Muscle layer of duodenum (tissue), 2 donors: ENCODE results near the gene AGO1.
A peak's percentile ranks its signal among the peaks of the same experiment; 100 is the strongest.
"Not testable (repeated sequence)": the region's sequence is repeated elsewhere in the genome, so short reads cannot be mapped to it uniquely, and the experiment has no call there.

Experiments
- H3K27ac ChIP-seq: one replicate; pipeline ENCODE4 v1.7.0; 2013; ENCODE audit warnings: mild to moderate bottlenecking, low read length
- H3K27me3 ChIP-seq: one replicate; pipeline ENCODE4 v1.7.0; 2013; ENCODE audit warnings: low read depth, mild to moderate bottlenecking, control low read depth, low read length
- H3K36me3 ChIP-seq, 2 donors: one replicate each; pipeline ENCODE4 v1.7.0; 2013; ENCODE audit warnings: low read length in 2 of 2, control low read depth in 1 of 2, mild to moderate bottlenecking in 1 of 2; ENCODE audit not compliant: insufficient read depth in 2 of 2, control insufficient read depth in 1 of 2
- H3K4me1 ChIP-seq, 2 donors: one replicate each; pipeline ENCODE4 v1.7.0; 2013; ENCODE audit warnings: low read length in 2 of 2, mild to moderate bottlenecking in 2 of 2, control low read depth in 1 of 2, moderate library complexity in 1 of 2; ENCODE audit not compliant: insufficient read depth in 2 of 2, control insufficient read depth in 1 of 2
- H3K4me3 ChIP-seq, 2 donors: one replicate each; pipeline ENCODE4 v1.7.0; 2013; ENCODE audit warnings: low read length in 2 of 2, low read depth in 1 of 2, mild to moderate bottlenecking in 1 of 2
- H3K9me3 ChIP-seq, 2 donors: one replicate each; pipeline ENCODE4 v1.7.0; 2013; ENCODE audit warnings: low read length in 2 of 2, control low read depth in 1 of 2, mild to moderate bottlenecking in 1 of 2; ENCODE audit not compliant: control insufficient read depth in 1 of 2
- donor health status: healthy.

The AGO1 gene

DNA sequence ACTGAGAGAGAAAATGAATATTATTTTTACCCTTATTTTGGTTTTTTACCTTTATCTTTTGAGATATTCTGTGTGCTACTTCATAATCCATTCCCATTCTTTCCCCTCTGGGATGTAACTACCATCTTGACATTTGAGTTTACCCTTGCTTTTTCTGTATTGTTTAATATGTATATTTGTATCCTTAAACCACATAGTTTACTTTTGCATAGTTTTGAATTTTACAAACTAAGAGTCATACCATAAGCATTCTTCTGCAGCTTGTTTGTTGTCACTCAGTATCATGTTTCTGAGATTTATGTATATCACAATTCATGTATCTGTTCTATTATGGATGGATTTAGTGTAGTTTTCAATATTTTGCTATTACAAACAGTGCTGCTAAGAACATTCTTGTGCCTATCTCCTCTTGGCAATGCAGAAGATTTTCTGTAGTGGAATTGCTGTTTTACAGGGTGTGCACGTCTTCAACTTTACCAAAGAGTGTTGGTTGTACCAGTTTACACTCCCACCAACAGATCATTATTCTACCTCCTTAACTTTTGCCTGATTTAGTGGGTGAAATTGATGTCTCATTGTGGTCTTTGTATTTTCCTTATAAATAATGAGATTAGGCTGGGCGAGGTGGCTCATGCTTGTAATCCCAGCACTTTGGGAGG, 12.2 kb upstream of the AGO1 start:
- no peaks in the 10 kb centered on the region for H3K27me3 ChIP-seq
- H3K36me3 ChIP-seq, result no peaks in the 10 kb centered on the region
- H3K9me3 ChIP-seq, result no peaks in the 10 kb centered on the region
- no peaks in the 10 kb centered on the region for H3K4me1 ChIP-seq
- no peak overlapping the region for H3K27ac ChIP-seq
- no peak overlapping the region for H3K4me3 ChIP-seq

DNA sequence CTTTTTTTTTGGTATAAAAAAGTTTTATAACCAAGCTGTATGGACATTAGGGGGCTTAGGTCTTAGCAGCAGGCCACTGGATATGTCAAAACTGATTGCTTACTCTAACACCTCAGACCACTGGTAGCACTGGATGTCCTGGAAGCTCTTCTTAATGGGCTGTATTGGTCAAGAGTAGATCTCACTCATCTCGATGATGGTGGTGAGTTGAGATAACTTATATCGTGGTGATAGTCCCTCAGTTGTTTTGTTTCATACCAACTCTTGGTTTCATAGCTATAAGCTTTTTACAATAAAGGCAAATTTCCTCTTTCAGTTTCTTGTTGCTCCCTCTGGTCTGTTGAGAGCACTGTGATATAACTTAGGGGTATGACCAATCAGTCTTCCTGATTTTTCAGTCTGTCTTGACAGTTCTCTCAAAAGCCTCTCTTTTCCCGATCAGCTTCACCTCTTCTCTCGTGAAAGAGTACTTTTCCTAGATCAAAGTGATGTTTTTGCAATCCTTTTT, 9.7 kb upstream of the AGO1 start:
- no peaks in the 10 kb centered on the region for H3K36me3 ChIP-seq
- H3K4me3 ChIP-seq, result no peak overlapping the region
- no peaks in the 10 kb centered on the region for H3K27me3 ChIP-seq
- no peaks in the 10 kb centered on the region for H3K4me1 ChIP-seq
- no peaks in the 10 kb centered on the region for H3K9me3 ChIP-seq
- no peak overlapping the region for H3K27ac ChIP-seq

DNA sequence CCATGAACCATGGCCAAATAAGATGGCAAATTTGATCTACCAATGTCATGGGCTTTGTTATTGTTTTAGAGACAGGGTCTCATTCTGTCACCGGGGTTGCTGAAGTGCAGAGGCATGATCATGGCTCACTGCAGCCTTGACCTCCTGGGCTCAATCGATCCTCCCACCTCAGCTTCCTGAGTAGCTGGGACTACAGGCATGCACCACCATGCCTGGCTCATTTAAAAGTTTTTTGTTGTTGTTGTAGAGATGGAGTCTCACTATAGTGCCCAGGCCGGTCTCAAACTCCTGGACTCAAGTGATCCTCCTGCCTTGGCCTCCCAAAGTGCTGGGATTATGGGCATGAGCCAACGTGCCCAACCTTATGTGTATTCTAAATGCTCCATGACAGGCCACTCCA, 8.9 kb upstream of the AGO1 start:
- not testable (repeated sequence) for H3K9me3 ChIP-seq, H3K4me1 ChIP-seq, H3K4me3 ChIP-seq, H3K36me3 ChIP-seq, H3K27me3 ChIP-seq, H3K27ac ChIP-seq

DNA sequence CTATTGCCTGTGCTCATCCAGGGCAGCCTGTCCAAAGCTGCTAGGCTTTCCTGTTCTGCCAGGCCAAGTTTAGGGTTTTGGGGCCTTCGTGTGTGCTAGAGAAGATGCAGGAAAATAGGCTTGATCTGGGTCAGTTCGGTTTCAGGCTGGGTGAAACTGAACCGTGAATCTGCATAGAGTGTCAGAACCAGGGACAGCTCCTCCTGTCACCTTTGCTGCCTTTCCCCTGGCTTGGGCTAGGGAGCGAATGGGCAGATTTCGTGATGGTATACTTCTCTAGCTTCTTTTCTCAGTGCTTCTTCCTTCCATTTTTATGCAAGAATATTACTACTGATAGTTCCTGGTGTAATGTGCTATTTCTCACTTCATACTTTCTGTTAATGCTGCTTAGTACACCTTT, 6.0 kb upstream of the AGO1 start:
- Histone ChIP-seq H3K4me3 (no peak overlapping the region), H3K9me3 (no peaks in the 10 kb centered on the region), H3K27me3 (no peaks in the 10 kb centered on the region), H3K27ac (no peak overlapping the region), H3K36me3 (no peaks in the 10 kb centered on the region), H3K4me1 (no peaks in the 10 kb centered on the region)

DNA sequence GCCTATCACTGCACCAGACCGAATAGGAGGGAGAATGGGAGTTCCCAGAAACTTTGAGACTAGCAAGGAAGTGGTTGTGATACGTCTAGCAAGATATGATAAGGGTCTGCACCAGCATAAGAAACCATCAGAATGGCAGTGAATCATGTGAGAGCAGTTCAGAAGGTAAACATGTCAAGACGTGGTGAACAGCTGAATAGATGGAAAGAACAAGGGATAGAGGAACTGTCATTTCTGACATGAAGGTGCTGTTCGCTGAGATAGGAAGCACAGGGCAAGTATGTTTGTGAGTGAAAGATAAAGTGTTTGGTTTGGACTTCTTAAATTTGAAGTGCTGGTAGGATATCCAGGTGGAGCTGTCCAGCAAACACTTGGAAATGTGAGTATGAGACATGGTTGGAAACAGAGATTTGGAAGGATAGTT, 1.1 kb upstream of the AGO1 start:
- no peak overlapping the region for H3K27ac ChIP-seq
- peaks cover 14 to 27% of the 10 kb centered on the region in 2 donors for H3K4me1 ChIP-seq
- no peaks in the 10 kb centered on the region for H3K27me3 ChIP-seq
- no peak overlapping the region for H3K4me3 ChIP-seq
- H3K9me3 ChIP-seq, result no peaks in the 10 kb centered on the region
- H3K36me3 ChIP-seq, result no peaks in the 10 kb centered on the region

DNA sequence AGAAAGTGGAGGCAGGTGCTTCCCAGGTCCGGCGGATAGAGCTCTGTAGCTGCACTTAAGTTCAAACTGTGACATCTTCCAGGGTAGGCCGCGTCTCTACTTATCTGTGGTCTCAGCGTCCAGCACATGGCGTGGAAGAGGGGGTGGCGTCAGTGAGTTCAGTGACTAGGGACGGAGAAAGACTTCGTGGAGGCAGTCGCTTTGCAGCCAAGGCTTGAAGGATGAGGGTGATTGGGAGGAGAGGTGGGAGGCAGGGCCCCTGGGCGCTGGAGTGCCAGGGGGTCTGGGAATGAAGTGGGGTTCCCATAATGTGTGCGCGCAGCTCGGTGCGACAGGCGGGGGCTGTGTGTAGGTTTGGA, 444 bp upstream of the AGO1 start:
- Histone ChIP-seq H3K36me3 (no peaks in the 10 kb centered on the region), H3K4me1 (peaks cover 21 to 31% of the 10 kb centered on the region in 2 donors), H3K9me3 (no peaks in the 10 kb centered on the region), H3K4me3 (peak overlapping the region in 1 of 2 donors; percentile 95), H3K27ac (no peak overlapping the region), H3K27me3 (no peaks in the 10 kb centered on the region)

DNA sequence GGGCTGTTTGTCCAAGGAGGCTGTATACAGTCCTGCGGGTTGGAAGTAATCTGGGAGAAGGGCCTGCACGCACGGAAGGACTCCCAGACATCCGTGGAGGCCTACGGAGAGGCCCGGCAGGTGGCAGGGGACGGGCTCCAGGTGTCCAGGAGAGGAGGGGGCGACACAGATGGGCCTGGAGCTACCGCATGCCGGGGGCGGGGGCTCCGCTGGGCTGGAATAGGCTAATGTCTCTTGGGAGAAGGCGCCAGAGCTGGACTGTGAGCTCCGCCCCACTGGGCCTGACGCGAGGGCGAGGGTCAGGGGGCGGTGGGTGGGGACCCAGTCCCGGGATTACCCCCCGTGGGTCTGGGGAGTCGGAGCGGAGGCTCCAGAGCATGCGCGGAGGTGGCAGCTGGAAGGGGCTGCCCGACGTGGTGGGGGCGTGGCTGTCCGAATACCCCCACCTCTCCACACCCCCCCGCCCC, 659 bp downstream of the AGO1 start:
- Histone ChIP-seq H3K4me1 (peaks cover 23 to 31% of the 10 kb centered on the region in 2 donors), H3K27me3 (no peaks in the 10 kb centered on the region), H3K36me3 (peaks cover 0 to 6% of the 10 kb centered on the region in 2 donors), H3K27ac (peak overlapping the region; percentile 87), H3K9me3 (no peaks in the 10 kb centered on the region), H3K4me3 (peak overlapping the region; percentile 95 to 99)

DNA sequence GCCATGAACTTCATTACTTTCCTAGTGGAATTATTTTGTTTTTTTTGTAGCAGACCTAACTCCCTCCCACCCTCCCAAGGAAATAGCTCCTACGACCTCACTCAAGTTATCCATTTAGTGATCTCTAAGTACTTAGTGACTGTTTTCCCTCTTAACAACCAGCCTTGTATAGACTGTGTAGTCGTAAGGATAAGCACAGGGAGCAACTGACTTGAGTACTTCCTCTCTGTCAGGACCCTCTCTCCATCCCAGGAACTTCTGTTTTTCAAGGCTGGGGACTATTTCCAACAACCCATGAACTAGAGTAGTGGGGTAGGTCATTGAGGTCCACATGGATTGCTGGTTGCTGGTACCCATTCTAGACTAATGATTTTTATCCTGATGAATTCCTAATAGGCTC, 1.9 kb downstream of the AGO1 start:
- peaks cover 23 to 31% of the 10 kb centered on the region in 2 donors for H3K4me1 ChIP-seq
- no peak overlapping the region for H3K27ac ChIP-seq
- no peak overlapping the region for H3K4me3 ChIP-seq
- no peaks in the 10 kb centered on the region for H3K27me3 ChIP-seq
- H3K36me3 ChIP-seq, result peaks cover 0 to 11% of the 10 kb centered on the region in 2 donors
- H3K9me3 ChIP-seq, result no peaks in the 10 kb centered on the region

DNA sequence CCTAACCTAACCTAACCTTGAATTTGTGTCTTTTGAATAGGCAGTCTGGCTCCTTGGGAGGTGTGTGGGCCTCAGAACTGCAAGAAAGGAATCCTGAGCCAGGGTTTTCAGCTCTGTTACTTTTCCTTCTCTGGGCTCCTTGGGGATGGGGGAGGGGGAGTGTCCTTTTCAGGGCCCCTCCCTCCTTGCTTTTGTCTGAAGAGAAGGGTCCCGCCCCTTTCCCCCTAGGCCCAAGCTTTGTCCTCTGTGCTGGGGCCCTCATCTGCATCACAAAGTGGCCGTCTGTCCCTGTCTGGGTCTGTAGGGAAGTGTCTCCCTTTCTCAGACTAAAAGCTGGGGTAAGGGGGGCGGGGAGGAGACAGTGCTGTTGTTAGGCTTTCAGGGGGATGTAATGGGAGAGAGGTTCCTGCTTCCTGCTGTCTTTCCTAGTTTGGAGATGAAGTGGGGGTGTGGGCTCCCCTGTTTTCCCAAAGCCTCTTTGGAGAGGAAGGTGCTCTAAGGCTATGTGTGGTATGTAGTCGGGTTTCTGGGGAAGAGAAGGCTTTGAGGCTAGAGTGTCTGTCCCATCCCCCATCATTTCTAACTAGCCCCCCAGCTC, 3.1 kb downstream of the AGO1 start:
- Histone ChIP-seq H3K4me1 (peaks cover 23 to 31% of the 10 kb centered on the region in 2 donors), H3K27ac (peak overlapping the region; percentile 33), H3K27me3 (no peaks in the 10 kb centered on the region), H3K4me3 (no peak overlapping the region), H3K9me3 (no peaks in the 10 kb centered on the region), H3K36me3 (peaks cover 2 to 15% of the 10 kb centered on the region in 2 donors)

DNA sequence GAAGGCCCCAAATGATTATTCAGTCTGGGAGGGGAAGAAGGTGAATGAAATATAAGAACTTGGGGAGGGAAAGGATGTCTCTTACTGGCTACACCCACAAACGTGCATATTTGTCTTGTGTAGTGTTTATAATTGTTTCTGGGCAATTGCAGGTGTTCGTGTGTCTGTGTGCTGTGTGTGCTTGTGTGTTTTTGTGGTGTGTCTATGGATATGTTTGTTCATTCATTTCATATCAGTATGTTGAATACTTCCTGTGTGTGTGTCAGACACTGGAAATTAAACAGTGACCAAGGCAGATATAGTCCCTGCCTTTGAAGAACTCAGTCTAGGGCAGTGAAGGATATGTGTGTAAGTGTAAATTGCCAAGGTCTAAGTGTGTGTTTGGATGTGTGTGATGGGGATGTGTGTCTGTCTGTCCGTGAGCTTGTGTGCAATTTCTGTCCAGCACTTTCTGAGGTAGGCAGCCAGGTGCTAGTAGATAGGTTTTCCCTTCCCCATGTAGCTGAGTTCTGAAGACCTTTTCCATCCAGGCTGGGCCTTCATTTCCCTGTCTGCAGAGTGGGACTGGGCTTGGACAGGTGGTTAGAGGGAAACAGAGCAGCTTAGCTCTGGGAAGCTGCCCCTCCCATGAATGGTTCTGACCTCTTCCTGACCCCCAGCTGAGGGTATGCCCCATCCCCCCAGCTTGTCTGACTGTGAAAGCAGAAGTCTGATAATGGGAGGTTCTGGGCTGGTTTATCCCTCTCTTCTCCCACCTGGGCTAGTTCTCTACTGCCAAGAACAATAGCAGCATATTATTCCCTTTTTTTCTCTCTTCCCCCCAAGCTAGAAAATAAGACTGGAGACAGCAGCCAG, 3.8 kb downstream of the AGO1 start:
- Histone ChIP-seq H3K36me3 (peaks cover 4 to 17% of the 10 kb centered on the region in 2 donors), H3K4me1 (peaks cover 23 to 31% of the 10 kb centered on the region in 2 donors), H3K4me3 (no peak overlapping the region), H3K9me3 (no peaks in the 10 kb centered on the region), H3K27me3 (no peaks in the 10 kb centered on the region), H3K27ac (peak overlapping the region; percentile 33)

DNA sequence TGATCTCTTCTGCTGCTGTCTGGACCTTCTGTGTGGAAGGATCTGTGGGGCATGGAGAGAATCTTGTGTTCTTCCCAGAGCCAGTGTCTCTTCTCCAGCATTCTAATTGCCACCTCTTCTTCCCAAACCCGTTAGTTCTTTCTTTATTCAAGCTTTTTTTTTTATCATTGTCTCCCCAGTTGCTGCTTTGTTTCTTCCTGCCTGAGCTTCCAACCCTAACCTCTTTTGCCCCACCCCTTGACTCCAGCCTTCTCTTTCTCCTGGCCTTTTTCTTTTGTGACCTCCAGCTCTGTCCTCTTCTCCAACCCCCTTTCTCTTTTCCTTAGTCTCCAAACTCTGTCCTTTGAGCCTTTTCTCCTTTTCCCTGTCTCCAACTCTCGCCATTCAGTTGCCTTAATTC, 4.5 kb downstream of the AGO1 start:
- Histone ChIP-seq H3K36me3 (peaks cover 11 to 24% of the 10 kb centered on the region in 2 donors), H3K4me3 (no peak overlapping the region), H3K27me3 (no peaks in the 10 kb centered on the region), H3K27ac (no peak overlapping the region), H3K9me3 (no peaks in the 10 kb centered on the region), H3K4me1 (peaks cover 23 to 29% of the 10 kb centered on the region in 2 donors)
